ENCODE results near the gene TTC9B.

DNA sequence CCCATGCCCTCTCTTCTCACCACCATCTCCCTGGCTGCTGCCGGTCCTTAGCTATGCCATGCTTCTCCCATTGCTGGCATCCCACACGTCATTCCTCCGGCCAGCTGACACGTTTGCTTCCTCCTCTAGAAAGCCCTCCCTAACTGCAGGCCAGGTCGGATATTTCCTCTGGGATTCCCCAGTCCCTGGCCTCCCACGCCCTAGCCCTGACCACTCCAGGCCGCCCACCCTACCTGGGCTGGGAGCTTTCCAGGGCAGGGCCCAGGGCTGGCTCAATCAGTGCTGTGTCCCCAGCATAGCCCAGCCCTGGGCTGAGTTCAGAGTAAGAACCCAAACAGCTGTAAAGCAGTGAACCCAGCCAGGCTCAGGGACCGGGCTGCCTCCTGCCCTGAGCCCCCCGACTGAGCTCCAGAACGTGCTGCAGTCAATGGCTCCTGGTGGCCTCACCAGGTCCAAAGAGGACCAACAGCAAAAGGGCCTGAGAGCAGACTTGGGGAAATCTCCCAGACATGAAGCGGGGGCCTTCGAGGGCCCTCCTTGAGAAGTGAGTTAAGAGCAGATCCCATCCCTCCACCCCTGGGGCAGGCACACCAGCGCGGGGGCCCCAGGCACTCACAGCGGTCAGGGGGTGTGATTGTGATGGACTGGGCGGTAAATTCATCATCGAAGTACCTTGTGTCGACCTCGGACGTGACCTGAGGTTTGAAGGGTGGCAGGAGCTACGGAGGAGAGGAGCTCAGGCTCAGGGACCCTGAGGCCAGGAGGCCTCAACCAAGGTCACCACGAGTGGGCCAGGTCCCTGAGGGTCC, 16.4 kb upstream of the TTC9B start:
- TF ChIP-seq, protein P1, sequence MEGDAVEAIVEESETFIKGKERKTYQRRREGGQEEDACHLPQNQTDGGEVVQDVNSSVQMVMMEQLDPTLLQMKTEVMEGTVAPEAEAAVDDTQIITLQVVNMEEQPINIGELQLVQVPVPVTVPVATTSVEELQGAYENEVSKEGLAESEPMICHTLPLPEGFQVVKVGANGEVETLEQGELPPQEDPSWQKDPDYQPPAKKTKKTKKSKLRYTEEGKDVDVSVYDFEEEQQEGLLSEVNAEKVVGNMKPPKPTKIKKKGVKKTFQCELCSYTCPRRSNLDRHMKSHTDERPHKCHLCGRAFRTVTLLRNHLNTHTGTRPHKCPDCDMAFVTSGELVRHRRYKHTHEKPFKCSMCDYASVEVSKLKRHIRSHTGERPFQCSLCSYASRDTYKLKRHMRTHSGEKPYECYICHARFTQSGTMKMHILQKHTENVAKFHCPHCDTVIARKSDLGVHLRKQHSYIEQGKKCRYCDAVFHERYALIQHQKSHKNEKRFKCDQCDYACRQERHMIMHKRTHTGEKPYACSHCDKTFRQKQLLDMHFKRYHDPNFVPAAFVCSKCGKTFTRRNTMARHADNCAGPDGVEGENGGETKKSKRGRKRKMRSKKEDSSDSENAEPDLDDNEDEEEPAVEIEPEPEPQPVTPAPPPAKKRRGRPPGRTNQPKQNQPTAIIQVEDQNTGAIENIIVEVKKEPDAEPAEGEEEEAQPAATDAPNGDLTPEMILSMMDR (IDR thresholded peaks at IDR 0.05; ENCODE audit: low read length), result no peak
- TF ChIP-seq EZH2phosphoT487 (IDR thresholded peaks at IDR 0.05; ENCODE audit: low read length), result no peak
- TF ChIP-seq EZH2 (optimal IDR thresholded peaks at IDR 0.05; ENCODE audit: low read depth, low read length), result no peak

Measured in MM.1S (cell line).